Measurements from ENCODE around the gene ACSBG1. TPM values are rescaled to one million over a fixed set of nuclear protein-coding genes. Genes with fewer than 3 reads are reported as not detected.
"Not testable (repeated sequence)": the region's sequence is repeated elsewhere in the genome, so short reads cannot be mapped to it uniquely, and the experiment has no call there.

The ACSBG1 gene
- total RNA-seq, 4 donors from 2014 or later, result 61.8 to 375 (median 102) TPM

- WGBS, result 69% methylated on average over 3 of the region's 3 CpGs
- peaks cover 23% of the 10 kb centered on the region for H3K4me1 ChIP-seq
- no peaks in the 10 kb centered on the region for H3K9me3 ChIP-seq
- H3K4me3 ChIP-seq, result no peak overlapping the region
- H3K27ac ChIP-seq, result no peak overlapping the region
- H3K27me3 ChIP-seq, result no peaks in the 10 kb centered on the region
- no peak for DNase-seq (ENCODE audit: low spot score in 2 of 2)
- TF ChIP-seq EP300 (IDR thresholded peaks at IDR 0.05), result no peak
- no peak for TF ChIP-seq POLR2AphosphoS5 (IDR thresholded peaks at IDR 0.05)
- no peak for TF ChIP-seq CTCF (IDR thresholded peaks at IDR 0.05)
- TF ChIP-seq POLR2A (IDR thresholded peaks at IDR 0.05), result no peak
- peaks cover 20% of the 10 kb centered on the region for H3K36me3 ChIP-seq
These were observed 79.4 kb downstream of the ACSBG1 start for GRCh38 chr15:78154955-78155354.

GRCh38 chr15:78151075-78151474, 83.3 kb downstream of the ACSBG1 start:
- not testable (repeated sequence) for H3K27me3 ChIP-seq; H3K36me3 ChIP-seq; H3K27ac ChIP-seq; H3K4me3 ChIP-seq; H3K9me3 ChIP-seq; DNase-seq (ENCODE audit: low spot score in 2 of 2)
- WGBS, result 95% methylated on average over 8 of the region's 8 CpGs
- H3K4me1 ChIP-seq, result peaks cover 44% of the 10 kb centered on the region

GRCh38 chr15:78149805-78150751, 84.3 kb downstream of the ACSBG1 start:
- peak overlapping the region; percentile 87 for H3K4me3 ChIP-seq

GRCh38 chr15:78149068-78149804, 85.1 kb downstream of the ACSBG1 start, which contains the start of gene IDH3A:
TSS of gene IDH3A (plus strand) at chr15:78149362. CDS start at chr15:78149404, 42 bp downstream.
- Histone ChIP-seq H3K9me3 (no peaks in the 10 kb centered on the region), H3K36me3 (no peaks in the 10 kb centered on the region), H3K4me1 (peaks cover 33% of the 10 kb centered on the region), H3K4me3 (peak within 1 kb of the TSS; percentile 87), H3K27ac (peak within 1 kb of the TSS; percentile 86), H3K27me3 (no peaks in the 10 kb centered on the region)
- DNase-seq (ENCODE audit: low spot score in 2 of 2), result peak; percentile 99 to 100
- 1% methylated on average over 12 of the region's 79 CpGs for WGBS
- no peak for TF ChIP-seq EP300 (IDR thresholded peaks at IDR 0.05)
- peak in 1 of 3 donors; percentile 51 for TF ChIP-seq POLR2AphosphoS5 (IDR thresholded peaks at IDR 0.05)
- TF ChIP-seq POLR2A (IDR thresholded peaks at IDR 0.05), result no peak
- no peak for TF ChIP-seq CTCF (IDR thresholded peaks at IDR 0.05)

More at GRCh38 chr15:78149805-78150751, 84.3 kb downstream of the ACSBG1 start:
- H3K27me3 ChIP-seq, result no peaks in the 10 kb centered on the region
- TF ChIP-seq EP300 (IDR thresholded peaks at IDR 0.05) (no peak), POLR2A (IDR thresholded peaks at IDR 0.05) (no peak), POLR2AphosphoS5 (IDR thresholded peaks at IDR 0.05) (no peak), CTCF (IDR thresholded peaks at IDR 0.05) (no peak)
- H3K9me3 ChIP-seq, result no peaks in the 10 kb centered on the region
- H3K36me3 ChIP-seq, result peaks cover 4% of the 10 kb centered on the region
- H3K4me1 ChIP-seq, result peaks cover 34% of the 10 kb centered on the region
- 20% methylated on average over 10 of the region's 20 CpGs for WGBS
- DNase-seq (ENCODE audit: low spot score in 2 of 2), result peak in 1 of 2 donors; percentile 20
- peak overlapping the region; percentile 86 for H3K27ac ChIP-seq

- H3K27me3 ChIP-seq, result no peaks in the 10 kb centered on the region
- peaks cover 33% of the 10 kb centered on the region for H3K4me1 ChIP-seq
- peak in 1 of 2 donors; percentile 15 for DNase-seq (ENCODE audit: low spot score in 2 of 2)
- H3K36me3 ChIP-seq, result no peaks in the 10 kb centered on the region
- H3K9me3 ChIP-seq, result no peaks in the 10 kb centered on the region
- TF ChIP-seq POLR2A (IDR thresholded peaks at IDR 0.05) (no peak), CTCF (IDR thresholded peaks at IDR 0.05) (no peak), POLR2AphosphoS5 (IDR thresholded peaks at IDR 0.05) (no peak)
- H3K4me3 ChIP-seq, result peak overlapping the region; percentile 87
- H3K27ac ChIP-seq, result no peak overlapping the region
- WGBS, result 16% methylated on average over 14 of the region's 14 CpGs
These were observed 85.8 kb downstream of the ACSBG1 start for GRCh38 chr15:78148392-78149067.
